ENCODE results near the gene ARID1A. TPM values are rescaled to one million over a fixed set of nuclear protein-coding genes. Genes with fewer than 3 reads are reported as not detected.

Gene ARID1A
- total RNA-seq, 4 donors from 2014 or later, result 43.4 to 72.0 (median 53.1) TPM

- peak overlapping the region; percentile 42 to 67 (median 61) for H3K27ac ChIP-seq
- TF ChIP-seq POLR2A (IDR thresholded peaks at IDR 0.05), result no peak
- TF ChIP-seq, protein P1, sequence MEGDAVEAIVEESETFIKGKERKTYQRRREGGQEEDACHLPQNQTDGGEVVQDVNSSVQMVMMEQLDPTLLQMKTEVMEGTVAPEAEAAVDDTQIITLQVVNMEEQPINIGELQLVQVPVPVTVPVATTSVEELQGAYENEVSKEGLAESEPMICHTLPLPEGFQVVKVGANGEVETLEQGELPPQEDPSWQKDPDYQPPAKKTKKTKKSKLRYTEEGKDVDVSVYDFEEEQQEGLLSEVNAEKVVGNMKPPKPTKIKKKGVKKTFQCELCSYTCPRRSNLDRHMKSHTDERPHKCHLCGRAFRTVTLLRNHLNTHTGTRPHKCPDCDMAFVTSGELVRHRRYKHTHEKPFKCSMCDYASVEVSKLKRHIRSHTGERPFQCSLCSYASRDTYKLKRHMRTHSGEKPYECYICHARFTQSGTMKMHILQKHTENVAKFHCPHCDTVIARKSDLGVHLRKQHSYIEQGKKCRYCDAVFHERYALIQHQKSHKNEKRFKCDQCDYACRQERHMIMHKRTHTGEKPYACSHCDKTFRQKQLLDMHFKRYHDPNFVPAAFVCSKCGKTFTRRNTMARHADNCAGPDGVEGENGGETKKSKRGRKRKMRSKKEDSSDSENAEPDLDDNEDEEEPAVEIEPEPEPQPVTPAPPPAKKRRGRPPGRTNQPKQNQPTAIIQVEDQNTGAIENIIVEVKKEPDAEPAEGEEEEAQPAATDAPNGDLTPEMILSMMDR (IDR thresholded peaks at IDR 0.05), result no peak
- TF ChIP-seq EP300 (IDR thresholded peaks at IDR 0.05; ENCODE audit: low read depth), result no peak
- TF ChIP-seq POLR2AphosphoS5 (IDR thresholded peaks at IDR 0.05), result no peak
- peaks cover 8 to 20% (median 16%) of the 10 kb centered on the region in 4 donors for H3K4me1 ChIP-seq
- intact Hi-C loops (cut with DNase I; ENCODE audit: low total_unique reads) (no loop called here), in situ Hi-C loops (cut with MboI; ENCODE audit: low pct_ligation_motif_present in 1 of 4, low pct_unique_long_range_greater_than_20kb in 1 of 4, low sequenced_read_pairs in 3 of 4) (no loop called here)
- H3K36me3 ChIP-seq, result peaks cover 0 to 84% (median 33%) of the 10 kb centered on the region in 4 donors
- no peaks in the 10 kb centered on the region for H3K27me3 ChIP-seq
- 55% methylated on average over 3 of the region's 3 CpGs; no CpG with 5 or more reads in 1 of the 2 donors for WGBS, 2 donors (ENCODE audit: low coverage in 1 of 2)
- H3K4me3 ChIP-seq, result no peak overlapping the region
- no peak for DNase-seq
- no peaks in the 10 kb centered on the region for H3K9me3 ChIP-seq
These were observed 75.4 kb downstream of the ARID1A start for GRCh38 chr1:26771285-26771642.

- peak overlapping the region; percentile 42 to 67 (median 61) for H3K27ac ChIP-seq
- H3K4me1 ChIP-seq, result peaks cover 8 to 20% (median 16%) of the 10 kb centered on the region in 4 donors
- TF ChIP-seq POLR2A (IDR thresholded peaks at IDR 0.05), result no peak
- peak in 1 of 3 donors; percentile 16 for TF ChIP-seq POLR2AphosphoS5 (IDR thresholded peaks at IDR 0.05)
- peaks cover 0 to 84% (median 32%) of the 10 kb centered on the region in 4 donors for H3K36me3 ChIP-seq
- in situ Hi-C loops (cut with MboI; ENCODE audit: low pct_ligation_motif_present in 1 of 4, low pct_unique_long_range_greater_than_20kb in 1 of 4, low sequenced_read_pairs in 3 of 4) (no loop called here), intact Hi-C loops (cut with DNase I; ENCODE audit: low total_unique reads) (no loop called here)
- no peak overlapping the region for H3K4me3 ChIP-seq
- no peak for DNase-seq
- H3K9me3 ChIP-seq, result no peaks in the 10 kb centered on the region
- 72 to 85% methylated on average over 2 of the region's 2 CpGs for WGBS, 2 donors (ENCODE audit: low coverage in 1 of 2)
- no peaks in the 10 kb centered on the region for H3K27me3 ChIP-seq
These were observed 76.0 kb downstream of the ARID1A start for GRCh38 chr1:26771643-26772321.

- H3K27ac ChIP-seq, result peak overlapping the region; percentile 42 to 67 (median 61)
- H3K4me3 ChIP-seq, result no peak overlapping the region
- H3K4me1 ChIP-seq, result peaks cover 8 to 20% (median 16%) of the 10 kb centered on the region in 4 donors
- TF ChIP-seq, protein P1 (IDR thresholded peaks at IDR 0.05), result no peak
- TF ChIP-seq POLR2AphosphoS5 (IDR thresholded peaks at IDR 0.05) (no peak), EP300 (IDR thresholded peaks at IDR 0.05; ENCODE audit: low read depth) (no peak), POLR2A (IDR thresholded peaks at IDR 0.05) (no peak)
- intact Hi-C loops (cut with DNase I; ENCODE audit: low total_unique reads) (no loop called here), in situ Hi-C loops (cut with MboI; ENCODE audit: low pct_ligation_motif_present in 1 of 4, low pct_unique_long_range_greater_than_20kb in 1 of 4, low sequenced_read_pairs in 3 of 4) (no loop called here)
- no peaks in the 10 kb centered on the region for H3K27me3 ChIP-seq
- no peak for DNase-seq
- no peaks in the 10 kb centered on the region for H3K9me3 ChIP-seq
- WGBS, 2 donors (ENCODE audit: low coverage in 1 of 2), result 82% methylated on average over 4 of the region's 4 CpGs; no CpG with 5 or more reads in 1 of the 2 donors
- peaks cover 0 to 81% (median 33%) of the 10 kb centered on the region in 4 donors for H3K36me3 ChIP-seq
These were observed 76.9 kb downstream of the ARID1A start for GRCh38 chr1:26772687-26773086.

DNA sequence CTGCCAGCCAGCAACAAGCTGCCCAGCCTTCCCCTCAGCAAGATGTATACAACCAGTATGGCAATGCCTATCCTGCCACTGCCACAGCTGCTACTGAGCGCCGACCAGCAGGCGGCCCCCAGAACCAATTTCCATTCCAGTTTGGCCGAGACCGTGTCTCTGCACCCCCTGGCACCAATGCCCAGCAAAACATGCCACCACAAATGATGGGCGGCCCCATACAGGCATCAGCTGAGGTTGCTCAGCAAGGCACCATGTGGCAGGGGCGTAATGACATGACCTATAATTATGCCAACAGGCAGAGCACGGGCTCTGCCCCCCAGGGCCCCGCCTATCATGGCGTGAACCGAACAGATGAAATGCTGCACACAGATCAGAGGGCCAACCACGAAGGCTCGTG lies 78.6 kb downstream of the ARID1A start:
- intact Hi-C loops (cut with DNase I; ENCODE audit: low total_unique reads) (no loop called here), in situ Hi-C loops (cut with MboI; ENCODE audit: low pct_ligation_motif_present in 1 of 4, low pct_unique_long_range_greater_than_20kb in 1 of 4, low sequenced_read_pairs in 3 of 4) (no loop called here)
- Histone ChIP-seq H3K27me3 (no peaks in the 10 kb centered on the region), H3K36me3 (peaks cover 0 to 85% (median 41%) of the 10 kb centered on the region in 4 donors), H3K27ac (no peak overlapping the region), H3K4me1 (peaks cover 8 to 14% (median 12%) of the 10 kb centered on the region in 4 donors), H3K9me3 (no peaks in the 10 kb centered on the region), H3K4me3 (no peak overlapping the region)
- no peak for DNase-seq
- TF ChIP-seq POLR2A (IDR thresholded peaks at IDR 0.05) (no peak), EP300 (IDR thresholded peaks at IDR 0.05; ENCODE audit: low read depth) (no peak), POLR2AphosphoS5 (IDR thresholded peaks at IDR 0.05) (no peak)
- TF ChIP-seq, protein P1 (IDR thresholded peaks at IDR 0.05), result no peak
- WGBS, 2 donors (ENCODE audit: low coverage in 1 of 2), result 94% methylated on average over 11 of the region's 13 CpGs; no CpG with 5 or more reads in 1 of the 2 donors
